Keratinocyte (primary cell): Measurements from ENCODE around the gene RAB30.

Source experiments
- EZH2 ChIP-seq: IDR thresholded peaks from one replicate; pipeline ENCODE4 v1.6.1; 2012; ENCODE audit warnings: inconsistent platforms, mild to moderate bottlenecking, low read length, moderate library complexity
- TF ChIP-seq, protein P1 (sequence below), 3 experiments: IDR thresholded peaks in 1 of 3; conservative IDR thresholded peaks in 1 of 3; optimal IDR thresholded peaks in 1 of 3; 2 replicates in 2 of 3; 3 replicates in 1 of 3; pipeline versions ENCODE3 to v1.5.1; 2011; ENCODE audit warnings: low read length in 3 of 3, mild to moderate bottlenecking in 3 of 3, moderate library complexity in 2 of 3, control low read depth in 1 of 3, inconsistent platforms in 1 of 3; ENCODE audit not compliant: insufficient read depth in 2 of 3; ENCODE audit errors: extremely low read depth in 1 of 3

- TF ChIP-seq, protein P1, sequence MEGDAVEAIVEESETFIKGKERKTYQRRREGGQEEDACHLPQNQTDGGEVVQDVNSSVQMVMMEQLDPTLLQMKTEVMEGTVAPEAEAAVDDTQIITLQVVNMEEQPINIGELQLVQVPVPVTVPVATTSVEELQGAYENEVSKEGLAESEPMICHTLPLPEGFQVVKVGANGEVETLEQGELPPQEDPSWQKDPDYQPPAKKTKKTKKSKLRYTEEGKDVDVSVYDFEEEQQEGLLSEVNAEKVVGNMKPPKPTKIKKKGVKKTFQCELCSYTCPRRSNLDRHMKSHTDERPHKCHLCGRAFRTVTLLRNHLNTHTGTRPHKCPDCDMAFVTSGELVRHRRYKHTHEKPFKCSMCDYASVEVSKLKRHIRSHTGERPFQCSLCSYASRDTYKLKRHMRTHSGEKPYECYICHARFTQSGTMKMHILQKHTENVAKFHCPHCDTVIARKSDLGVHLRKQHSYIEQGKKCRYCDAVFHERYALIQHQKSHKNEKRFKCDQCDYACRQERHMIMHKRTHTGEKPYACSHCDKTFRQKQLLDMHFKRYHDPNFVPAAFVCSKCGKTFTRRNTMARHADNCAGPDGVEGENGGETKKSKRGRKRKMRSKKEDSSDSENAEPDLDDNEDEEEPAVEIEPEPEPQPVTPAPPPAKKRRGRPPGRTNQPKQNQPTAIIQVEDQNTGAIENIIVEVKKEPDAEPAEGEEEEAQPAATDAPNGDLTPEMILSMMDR (optimal IDR thresholded peaks at IDR 0.05 in 1 of 3, IDR thresholded peaks at IDR 0.05 in 1 of 3, conservative IDR thresholded peaks at IDR 0.05 in 1 of 3; ENCODE audit: extremely low read depth in 1 of 3, insufficient read depth in 2 of 3, low read length in 3 of 3): no peak
- no peak for TF ChIP-seq EZH2
Measured at GRCh38 chr11:83105168-83105567, 33.5 kb upstream of the RAB30 start.
